Spleen (tissue), 11 donors: Measurements from ENCODE around the gene PIK3C2B. TPM values are rescaled to one million over a fixed set of nuclear protein-coding genes. Genes with fewer than 3 reads are reported as not detected.

ENCODE experiments used
- DNase-seq: peaks from one replicate; pipeline ENCODE4 v3.0.0-alpha.2; 2020
- H3K27ac ChIP-seq, 8 donors: fragments of 200-600 bp; sonication (generic) in 7 of 8; 1 replicate in 4 of 8; 2 replicates in 4 of 8; pipeline versions ENCODE4 v1.5.0 to v1.8.0; 2016 to 2021; ENCODE audit warnings: inconsistent platforms in 4 of 8, mild to moderate bottlenecking in 4 of 8, moderate library complexity in 1 of 8
- H3K27me3 ChIP-seq, 7 donors: fragments of 200-600 bp; sonication (generic) in 6 of 7; replicated peaks in 1 of 7; 1 replicate in 4 of 7; 2 replicates in 3 of 7; pipeline versions ENCODE4 v1.5.0 to v1.8.0; 2016 to 2021; ENCODE audit warnings: inconsistent platforms in 3 of 7, mild to moderate bottlenecking in 1 of 7
- H3K36me3 ChIP-seq, 6 donors: fragments of 200-600 bp; sonication (generic) in 5 of 6; 1 replicate in 4 of 6; 2 replicates in 2 of 6; pipeline versions ENCODE4 v1.5.0 to v1.8.0; 2016 to 2021; ENCODE audit warnings: inconsistent platforms in 2 of 6
- H3K4me1 ChIP-seq, 6 donors: fragments of 200-600 bp; sonication (generic) in 5 of 6; 1 replicate in 3 of 6; 2 replicates in 3 of 6; pipeline versions ENCODE4 v1.5.0 to v1.8.0; 2016 to 2021; ENCODE audit warnings: inconsistent platforms in 3 of 6
- H3K4me3 ChIP-seq, 8 donors: fragments of 200-600 bp; sonication (generic) in 7 of 8; 1 replicate in 4 of 8; 2 replicates in 4 of 8; pipeline versions ENCODE4 v1.5.0 to v1.8.0; 2016 to 2021; ENCODE audit warnings: inconsistent platforms in 4 of 8, mild to moderate bottlenecking in 4 of 8, moderate library complexity in 2 of 8
- H3K9me3 ChIP-seq, 8 donors: fragments of 200-600 bp; sonication (generic) in 7 of 8; 1 replicate in 4 of 8; 2 replicates in 4 of 8; pipeline versions ENCODE4 v1.5.0 to v1.8.0; 2016 to 2021; ENCODE audit warnings: inconsistent platforms in 4 of 8
- POLR2A ChIP-seq, 3 donors: fragments of 450-650 bp; IDR thresholded peaks; one replicate each; pipeline ENCODE4 v1.5.1; 2017; ENCODE audit warnings: antibody characterized with exemption in 3 of 3, mild to moderate bottlenecking in 1 of 3
- POLR2AphosphoS5 ChIP-seq, 3 donors: sonication (generic); formaldehyde crosslinking; IDR thresholded peaks; one replicate each; pipeline ENCODE4 v1.5.1; 2017; ENCODE audit warnings: antibody characterized with exemption in 3 of 3
- WGBS, 5 donors: extraction: QIAGEN DNeasy Blood & Tissue Kit in 3 of 5; methylation state at CpG; one replicate each; pipeline versions ENCODE4 v1.1.5 to v1.1.7; 2013 to 2018; 5-methylcytosine and 5-hydroxymethylcytosine counted together
- intact Hi-C: fragments of 100-400 bp; cut with DNase I; formaldehyde crosslinking; loops from one replicate; pipeline ENCODE4 v1.15.0; 2023; ENCODE audit warnings: low total_unique reads
- polyA plus RNA-seq, 3 donors: library from polyadenylated mRNA; stranded (reverse); fragments of 200-250 nt; gene quantifications; one replicate each; pipeline ENCODE4 v1.2.1, GENCODE V29; 2013
- total RNA-seq, 7 donors: library from RNA; depleted of rRNA in 3 of 7; stranded (reverse); fragments of >200 nt in 3 of 7; fragmentation: NEBNext Ultra II Directional in 4 of 7; extraction: Animal tissue kit (Norgen Biotek cat#: 25700) in 4 of 7; gene quantifications; one replicate each; pipeline versions ENCODE4 v1.1.0 to v1.2.1, GENCODE V29; 2016 to 2021
- TF ChIP-seq, protein P1 (sequence below), 11 experiments: fragments of 200-600 bp in 7 of 11; fragments of 450-650 bp in 4 of 11; sonication (generic) in 4 of 11; IDR thresholded peaks in 8 of 11; conservative IDR thresholded peaks in 3 of 11; 1 replicate in 7 of 11; 2 replicates in 4 of 11; pipeline versions ENCODE4 v1.4.0 to v1.8.0; 2016 to 2021; ENCODE audit warnings: antibody characterized with exemption in 11 of 11, inconsistent platforms in 4 of 11, mild to moderate bottlenecking in 1 of 11
- donor health status: healthy with polysubstance abuse.
- donor health status: DM: no; HTN: no; CAD: no; lungs with moderate emphysema.
- donor health status: DM: no; HTN: no; CAD: no.
- donor health status: Bipolar disorder and iron deficiency.
- donor health status: healthy.
- donor health status: DM: no; HTN: no; CAD: no.
- donor health status: DM: yes; HTN: yes; CAD: no.

PIK3C2B gene
- total and polyA plus RNA-seq, 10 donors, result 9.5 to 72.2 (median 59.7) TPM

GRCh38 chr1:204477036-204477740 lies 17.4 kb downstream of the PIK3C2B start:
- Histone ChIP-seq H3K4me1 (peaks cover 67 to 96% (median 81%) of the 10 kb centered on the region in 6 donors), H3K27me3 (no peaks in the 10 kb centered on the region), H3K27ac (peak overlapping the region in 6 of 8 donors; percentile 27 to 83 (median 74)), H3K9me3 (no peaks in the 10 kb centered on the region), H3K36me3 (peaks cover 0 to 5% (median 0%) of the 10 kb centered on the region in 6 donors), H3K4me3 (no peak overlapping the region)
- DNase-seq, result no peak
- WGBS, 5 donors, result 57 to 69% (median 68%) methylated on average over 5 of the region's 5 CpGs
- intact Hi-C loops, result no loop called here
- TF ChIP-seq, protein P1, sequence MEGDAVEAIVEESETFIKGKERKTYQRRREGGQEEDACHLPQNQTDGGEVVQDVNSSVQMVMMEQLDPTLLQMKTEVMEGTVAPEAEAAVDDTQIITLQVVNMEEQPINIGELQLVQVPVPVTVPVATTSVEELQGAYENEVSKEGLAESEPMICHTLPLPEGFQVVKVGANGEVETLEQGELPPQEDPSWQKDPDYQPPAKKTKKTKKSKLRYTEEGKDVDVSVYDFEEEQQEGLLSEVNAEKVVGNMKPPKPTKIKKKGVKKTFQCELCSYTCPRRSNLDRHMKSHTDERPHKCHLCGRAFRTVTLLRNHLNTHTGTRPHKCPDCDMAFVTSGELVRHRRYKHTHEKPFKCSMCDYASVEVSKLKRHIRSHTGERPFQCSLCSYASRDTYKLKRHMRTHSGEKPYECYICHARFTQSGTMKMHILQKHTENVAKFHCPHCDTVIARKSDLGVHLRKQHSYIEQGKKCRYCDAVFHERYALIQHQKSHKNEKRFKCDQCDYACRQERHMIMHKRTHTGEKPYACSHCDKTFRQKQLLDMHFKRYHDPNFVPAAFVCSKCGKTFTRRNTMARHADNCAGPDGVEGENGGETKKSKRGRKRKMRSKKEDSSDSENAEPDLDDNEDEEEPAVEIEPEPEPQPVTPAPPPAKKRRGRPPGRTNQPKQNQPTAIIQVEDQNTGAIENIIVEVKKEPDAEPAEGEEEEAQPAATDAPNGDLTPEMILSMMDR (IDR thresholded peaks at IDR 0.05 in 8 of 11, conservative IDR thresholded peaks at IDR 0.05 in 3 of 11), result no peak
- TF ChIP-seq POLR2A (IDR thresholded peaks at IDR 0.05), result no peak
- peak in 2 of 3 donors; percentile 63 to 64 for TF ChIP-seq POLR2AphosphoS5 (IDR thresholded peaks at IDR 0.05)

GRCh38 chr1:204476563-204476962 lies 18.0 kb downstream of the PIK3C2B start:
- Histone ChIP-seq H3K4me1 (peaks cover 61 to 89% (median 75%) of the 10 kb centered on the region in 6 donors), H3K36me3 (peaks cover 0 to 5% (median 0%) of the 10 kb centered on the region in 6 donors), H3K27ac (peak overlapping the region in 7 of 8 donors; percentile 13 to 83 (median 69)), H3K27me3 (no peaks in the 10 kb centered on the region), H3K4me3 (no peak overlapping the region), H3K9me3 (no peaks in the 10 kb centered on the region)
- TF ChIP-seq, protein P1 (IDR thresholded peaks at IDR 0.05 in 8 of 11, conservative IDR thresholded peaks at IDR 0.05 in 3 of 11), result no peak
- TF ChIP-seq POLR2AphosphoS5 (IDR thresholded peaks at IDR 0.05), result no peak
- TF ChIP-seq POLR2A (IDR thresholded peaks at IDR 0.05), result no peak
- WGBS, 5 donors, result 75 to 85% (median 76%) methylated on average over 5 of the region's 5 CpGs
- DNase-seq, result no peak
- intact Hi-C loops, result no loop called here

GRCh38 chr1:204475656-204476432 lies 18.8 kb downstream of the PIK3C2B start:
- no peaks in the 10 kb centered on the region for H3K9me3 ChIP-seq
- DNase-seq, result no peak

More at GRCh38 chr1:204475656-204476432, 18.8 kb downstream of the PIK3C2B start:
- peaks cover 0 to 6% (median 0%) of the 10 kb centered on the region in 6 donors for H3K36me3 ChIP-seq
- H3K27me3 ChIP-seq, result no peaks in the 10 kb centered on the region
- intact Hi-C loops, result no loop called here
- WGBS, 5 donors, result 31 to 62% (median 44%) methylated on average over 9 of the region's 9 CpGs
- peak overlapping the region; percentile 13 to 83 (median 66) for H3K27ac ChIP-seq
- H3K4me1 ChIP-seq, result peaks cover 54 to 82% (median 68%) of the 10 kb centered on the region in 6 donors
- H3K4me3 ChIP-seq, result no peak overlapping the region
- TF ChIP-seq POLR2AphosphoS5 (IDR thresholded peaks at IDR 0.05) (peak in 1 of 3 donors; percentile 38), POLR2A (IDR thresholded peaks at IDR 0.05) (no peak)
- TF ChIP-seq, protein P1 (IDR thresholded peaks at IDR 0.05 in 8 of 11, conservative IDR thresholded peaks at IDR 0.05 in 3 of 11), result no peak
